GM12872 (cell line): ENCODE measurements around the gene TRIM44.

Source experiments
- TF ChIP-seq, protein P1 (sequence below): IDR thresholded peaks from 3 replicates; pipeline ENCODE4 v1.5.1; 2011; ENCODE audit warnings: low read depth, mild to moderate bottlenecking, low read length, moderate library complexity; ENCODE audit not compliant: insufficient read depth

TRIM44 gene

DNA sequence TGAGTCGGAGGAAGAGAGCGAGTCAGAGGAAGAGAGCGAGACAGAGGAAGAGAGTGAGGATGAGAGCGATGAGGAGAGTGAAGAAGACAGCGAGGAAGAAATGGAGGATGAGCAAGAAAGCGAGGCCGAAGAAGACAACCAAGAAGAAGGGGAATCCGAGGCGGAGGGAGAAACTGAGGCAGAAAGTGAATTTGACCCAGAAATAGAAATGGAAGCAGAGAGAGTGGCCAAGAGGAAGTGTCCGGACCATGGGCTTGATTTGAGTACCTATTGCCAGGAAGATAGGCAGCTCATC is 780 bp downstream of the TRIM44 start:
- TF ChIP-seq, protein P1, sequence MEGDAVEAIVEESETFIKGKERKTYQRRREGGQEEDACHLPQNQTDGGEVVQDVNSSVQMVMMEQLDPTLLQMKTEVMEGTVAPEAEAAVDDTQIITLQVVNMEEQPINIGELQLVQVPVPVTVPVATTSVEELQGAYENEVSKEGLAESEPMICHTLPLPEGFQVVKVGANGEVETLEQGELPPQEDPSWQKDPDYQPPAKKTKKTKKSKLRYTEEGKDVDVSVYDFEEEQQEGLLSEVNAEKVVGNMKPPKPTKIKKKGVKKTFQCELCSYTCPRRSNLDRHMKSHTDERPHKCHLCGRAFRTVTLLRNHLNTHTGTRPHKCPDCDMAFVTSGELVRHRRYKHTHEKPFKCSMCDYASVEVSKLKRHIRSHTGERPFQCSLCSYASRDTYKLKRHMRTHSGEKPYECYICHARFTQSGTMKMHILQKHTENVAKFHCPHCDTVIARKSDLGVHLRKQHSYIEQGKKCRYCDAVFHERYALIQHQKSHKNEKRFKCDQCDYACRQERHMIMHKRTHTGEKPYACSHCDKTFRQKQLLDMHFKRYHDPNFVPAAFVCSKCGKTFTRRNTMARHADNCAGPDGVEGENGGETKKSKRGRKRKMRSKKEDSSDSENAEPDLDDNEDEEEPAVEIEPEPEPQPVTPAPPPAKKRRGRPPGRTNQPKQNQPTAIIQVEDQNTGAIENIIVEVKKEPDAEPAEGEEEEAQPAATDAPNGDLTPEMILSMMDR, result no peak

DNA sequence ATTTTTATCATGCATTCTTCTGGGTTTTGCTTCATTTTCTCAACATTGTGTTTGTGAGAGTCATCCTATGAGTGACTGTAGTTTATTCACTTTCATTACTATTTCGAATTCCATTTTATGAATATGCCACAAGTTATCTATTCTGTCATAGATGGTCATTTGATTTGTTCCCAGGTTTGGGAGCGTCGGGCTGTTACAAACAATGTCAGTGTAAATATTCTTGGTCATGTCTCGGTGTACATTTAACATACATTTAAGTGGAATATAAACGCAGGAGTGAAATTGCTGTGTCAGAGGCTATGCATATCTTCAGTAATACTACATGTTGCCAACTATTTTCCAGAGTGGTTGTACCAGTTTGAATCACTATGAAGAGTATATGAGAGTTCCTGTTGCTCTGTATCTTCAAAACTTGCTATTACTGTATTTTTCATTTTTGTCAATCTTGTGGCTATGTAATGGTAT is 2.4 kb downstream of the TRIM44 start:
- TF ChIP-seq, protein P1, result no peak

DNA sequence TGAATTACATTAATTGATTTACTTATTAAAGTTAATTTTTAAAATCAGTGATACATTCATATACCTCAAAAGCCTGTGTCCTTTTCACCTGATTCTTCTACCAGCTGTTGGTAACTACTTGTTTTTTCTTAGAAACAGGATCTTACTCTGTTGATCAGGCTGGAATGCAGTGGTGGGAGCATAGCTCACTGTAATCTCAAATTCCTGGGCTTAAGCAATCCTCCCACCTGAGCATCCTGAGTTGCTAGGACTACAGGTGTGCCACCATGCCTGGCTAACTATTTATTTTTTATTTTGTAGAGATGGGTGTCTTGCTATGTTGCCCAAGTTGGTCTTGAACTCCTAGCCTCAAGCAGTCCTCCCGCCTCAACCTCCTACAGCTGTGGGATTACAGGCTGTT is 4.7 kb downstream of the TRIM44 start:
- TF ChIP-seq, protein P1, result no peak

DNA sequence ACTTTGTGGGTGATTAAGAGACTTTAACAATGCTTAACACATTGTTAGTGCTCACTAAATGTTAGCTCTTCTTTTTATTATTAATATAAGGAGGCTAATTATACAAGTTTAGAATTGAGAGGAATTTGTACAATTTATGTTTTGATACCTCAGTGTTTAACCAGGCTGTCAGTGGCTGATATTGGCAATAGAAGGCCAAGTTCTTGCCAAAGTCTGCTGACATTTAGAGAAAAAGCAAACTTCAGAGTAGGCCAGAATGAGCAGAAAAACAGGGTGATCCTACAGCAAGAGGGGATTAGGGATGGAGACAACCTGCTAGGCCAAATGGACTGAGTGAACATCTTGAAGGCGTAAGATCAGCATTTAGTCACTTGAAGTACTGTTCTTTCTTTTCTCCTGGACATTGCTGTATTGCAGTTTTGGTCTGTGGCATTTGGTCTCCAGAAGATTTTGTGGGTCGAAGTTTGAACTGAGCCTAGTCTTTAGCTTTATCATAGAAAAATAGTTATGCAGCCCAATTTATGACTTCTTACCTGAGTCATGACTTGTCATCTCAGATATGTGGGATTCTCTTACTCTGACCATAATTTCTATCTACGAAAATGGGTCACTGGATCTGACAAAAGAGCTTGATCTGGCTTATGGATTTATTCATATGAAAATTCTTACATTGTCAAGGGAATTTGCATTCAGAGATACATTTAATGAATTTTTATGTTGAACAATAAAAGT is 9.0 kb downstream of the TRIM44 start:
- TF ChIP-seq, protein P1, result no peak

DNA sequence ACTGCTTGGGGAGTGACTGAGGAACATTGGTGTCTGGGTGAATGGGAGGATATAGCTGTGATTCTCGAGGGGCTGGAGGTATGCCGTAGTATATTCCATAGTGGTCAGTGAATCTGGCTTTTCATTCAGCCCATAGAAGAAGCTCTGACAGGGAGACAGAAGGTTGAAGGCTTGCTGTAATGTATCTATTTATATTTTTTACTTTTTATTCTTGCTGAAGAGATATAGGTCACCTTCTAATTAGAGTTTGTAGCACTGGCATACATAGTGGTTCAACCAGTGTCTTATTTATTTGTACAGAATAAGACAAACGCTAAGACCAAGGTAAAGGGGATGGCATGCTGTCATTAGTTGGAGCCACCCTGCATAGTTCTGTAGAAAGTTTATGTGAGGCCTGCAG is 10.0 kb downstream of the TRIM44 start:
- TF ChIP-seq, protein P1, result no peak

DNA sequence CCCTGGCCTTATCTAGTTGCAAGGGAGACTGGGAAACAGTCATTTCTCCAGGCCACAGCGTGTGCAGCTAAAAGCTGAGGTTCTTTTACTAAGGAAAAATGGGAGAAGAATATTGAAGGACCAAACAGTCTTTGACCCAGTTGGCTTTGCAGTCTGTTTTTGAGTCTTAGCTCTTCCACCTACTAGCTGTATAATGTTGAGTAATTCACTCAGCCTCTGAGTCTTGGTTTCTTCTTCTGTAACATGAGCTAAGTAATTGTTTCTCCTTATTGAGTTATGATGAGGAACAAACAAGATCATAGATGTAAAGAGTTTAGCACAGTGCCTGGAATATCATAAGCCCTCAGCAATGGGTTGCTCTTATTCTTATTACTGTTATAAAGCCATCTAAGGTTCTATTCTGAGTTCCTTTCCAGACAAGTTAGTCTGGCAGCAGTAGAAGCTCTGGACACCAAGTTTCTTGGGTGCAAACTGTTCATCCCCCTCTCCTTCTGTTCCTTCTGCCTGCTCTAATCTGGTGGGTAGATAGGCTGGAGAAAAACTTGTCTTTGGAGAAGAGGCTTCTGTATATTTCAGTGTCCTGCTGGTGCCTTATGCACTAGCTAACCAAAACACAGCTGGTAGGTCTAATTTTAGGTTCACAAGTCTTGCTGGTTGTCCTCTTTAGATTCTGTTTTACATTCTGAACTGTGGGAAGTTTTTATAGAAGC is 13.5 kb downstream of the TRIM44 start:
- TF ChIP-seq, protein P1, result no peak

DNA sequence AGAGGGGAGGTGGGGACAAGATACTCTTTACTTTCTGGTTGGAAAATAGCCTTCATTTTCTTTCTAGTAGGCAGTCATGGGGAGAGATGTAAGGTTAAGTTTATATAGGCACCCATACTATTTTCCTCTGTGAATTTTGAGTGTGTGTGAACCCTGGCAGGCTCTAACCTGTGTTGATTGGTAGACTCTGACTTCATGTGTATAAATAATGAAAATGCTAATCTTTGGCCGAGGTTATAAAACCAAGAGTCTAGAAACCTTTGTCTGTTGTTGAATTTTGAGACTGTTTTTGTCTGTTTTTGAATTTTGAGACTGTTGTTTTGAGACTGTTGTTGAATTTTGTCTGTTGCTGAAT is 14.0 kb downstream of the TRIM44 start:
- TF ChIP-seq, protein P1, result no peak
